Psoas muscle (tissue), 8 donors: ENCODE measurements around the gene CDK1. TPM values are rescaled to one million over a fixed set of nuclear protein-coding genes. Genes with fewer than 3 reads are reported as not detected.
A peak's percentile ranks its signal among the peaks of the same experiment; 100 is the strongest.

Experiments
- ATAC-seq, 4 donors: fragments of 200-7000 bp; cut with Tn5 transposase; one replicate each; pipeline ENCODE4 v1.9.1; 2020; ENCODE audit warnings: moderate library complexity in 3 of 4, mild to moderate bottlenecking in 2 of 4
- DNase-seq, 2 donors: peaks; one replicate each; pipeline ENCODE4 v3.0.0-alpha.2; 2020
- H3K27ac ChIP-seq: fragments of 200-600 bp; one replicate; pipeline ENCODE4 v1.8.0; 2022
- H3K27me3 ChIP-seq, 3 donors: fragments of 200-600 bp in 1 of 3; one replicate each; pipeline versions ENCODE4 v1.6.1 to v1.8.0; 2013 to 2022; ENCODE audit warnings: low read length in 2 of 3, mild to moderate bottlenecking in 2 of 3, moderate library complexity in 1 of 3; ENCODE audit not compliant: insufficient read depth in 3 of 3
- H3K36me3 ChIP-seq, 2 donors: fragments of 200-600 bp in 1 of 2; one replicate each; pipeline versions ENCODE4 v1.6.1 to v1.8.0; 2013 to 2022; ENCODE audit warnings: low read depth in 1 of 2, mild to moderate bottlenecking in 1 of 2, moderate library complexity in 1 of 2; ENCODE audit not compliant: insufficient read depth in 1 of 2
- H3K4me1 ChIP-seq: fragments of 200-600 bp; one replicate; pipeline ENCODE4 v1.8.0; 2022
- H3K4me3 ChIP-seq: fragments of 200-600 bp; one replicate; pipeline ENCODE4 v1.8.0; 2022; ENCODE audit warnings: mild to moderate bottlenecking
- H3K9me3 ChIP-seq: fragments of 200-600 bp; one replicate; pipeline ENCODE4 v1.8.0; 2022
- WGBS, 3 donors: extraction: QIAGEN DNeasy Blood & Tissue Kit; methylation state at CpG; one replicate each; pipeline versions ENCODE4 v1.1.6 to v1.1.7; 2013; 5-methylcytosine and 5-hydroxymethylcytosine counted together
- intact Hi-C, 2 donors: fragments of 100-400 bp; cut with DNase I; formaldehyde crosslinking; loops; one replicate each; pipeline versions ENCODE4 v1.11.0 to v1.14.2; 2022
- polyA plus RNA-seq, 3 donors: library from polyadenylated mRNA; stranded (reverse); fragments of 200-250 nt; gene quantifications; one replicate each; pipeline ENCODE4 v1.2.3, GENCODE V29; 2013
- total RNA-seq, 4 donors: library from RNA; stranded (reverse); fragmentation: NEBNext Ultra II Directional in 2 of 4; extraction: Animal tissue kit (Norgen Biotek cat#: 25700) in 2 of 4; gene quantifications; one replicate each; pipeline versions ENCODE4 v1.2.1 to v1.2.4, GENCODE V29; 2021 to 2023
- TF ChIP-seq, protein P1 (sequence below): fragments of 200-600 bp; IDR thresholded peaks from one replicate; pipeline ENCODE4 v1.8.0; 2022; ENCODE audit warnings: antibody characterized with exemption
- donor health status: healthy with polysubstance abuse.
- donor health status: DM: no; HTN: no; CAD: no; lungs with moderate emphysema.
- donor health status: Bipolar disorder and iron deficiency.
- donor health status: healthy.
- donor health status: DM: yes; HTN: yes; CAD: no.
- donor health status: DM: no; HTN: no; CAD: no.
- donor health status: DM: no; HTN: no; CAD: no.
- donor health status: DM: yes; HTN: yes; CAD: no.

CDK1 gene
- total and polyA plus RNA-seq, 7 donors = 0.44 to 1.5 (median 0.60) TPM

- peaks cover 3% of the 10 kb centered on the region for H3K4me1 ChIP-seq
- H3K27me3 ChIP-seq = peaks cover 0 to 41% (median 19%) of the 10 kb centered on the region in 3 donors
- no peaks in the 10 kb centered on the region for H3K36me3 ChIP-seq
- no peaks in the 10 kb centered on the region for H3K9me3 ChIP-seq
- ATAC-seq (peak; percentile 23 to 60 (median 50)), DNase-seq (peak; percentile 14 to 51)
- TF ChIP-seq, protein P1, sequence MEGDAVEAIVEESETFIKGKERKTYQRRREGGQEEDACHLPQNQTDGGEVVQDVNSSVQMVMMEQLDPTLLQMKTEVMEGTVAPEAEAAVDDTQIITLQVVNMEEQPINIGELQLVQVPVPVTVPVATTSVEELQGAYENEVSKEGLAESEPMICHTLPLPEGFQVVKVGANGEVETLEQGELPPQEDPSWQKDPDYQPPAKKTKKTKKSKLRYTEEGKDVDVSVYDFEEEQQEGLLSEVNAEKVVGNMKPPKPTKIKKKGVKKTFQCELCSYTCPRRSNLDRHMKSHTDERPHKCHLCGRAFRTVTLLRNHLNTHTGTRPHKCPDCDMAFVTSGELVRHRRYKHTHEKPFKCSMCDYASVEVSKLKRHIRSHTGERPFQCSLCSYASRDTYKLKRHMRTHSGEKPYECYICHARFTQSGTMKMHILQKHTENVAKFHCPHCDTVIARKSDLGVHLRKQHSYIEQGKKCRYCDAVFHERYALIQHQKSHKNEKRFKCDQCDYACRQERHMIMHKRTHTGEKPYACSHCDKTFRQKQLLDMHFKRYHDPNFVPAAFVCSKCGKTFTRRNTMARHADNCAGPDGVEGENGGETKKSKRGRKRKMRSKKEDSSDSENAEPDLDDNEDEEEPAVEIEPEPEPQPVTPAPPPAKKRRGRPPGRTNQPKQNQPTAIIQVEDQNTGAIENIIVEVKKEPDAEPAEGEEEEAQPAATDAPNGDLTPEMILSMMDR = peak; percentile 23
- H3K27ac ChIP-seq = no peak overlapping the region
- intact Hi-C loops = no loop called here
- peak overlapping the region; percentile 69 for H3K4me3 ChIP-seq
- 1% methylated on average over 32 to 60 of the region's 60 CpGs for WGBS, 3 donors
These were observed 45.3 kb upstream of the CDK1 start for GRCh38 chr10:60732807-60733516.

DNA sequence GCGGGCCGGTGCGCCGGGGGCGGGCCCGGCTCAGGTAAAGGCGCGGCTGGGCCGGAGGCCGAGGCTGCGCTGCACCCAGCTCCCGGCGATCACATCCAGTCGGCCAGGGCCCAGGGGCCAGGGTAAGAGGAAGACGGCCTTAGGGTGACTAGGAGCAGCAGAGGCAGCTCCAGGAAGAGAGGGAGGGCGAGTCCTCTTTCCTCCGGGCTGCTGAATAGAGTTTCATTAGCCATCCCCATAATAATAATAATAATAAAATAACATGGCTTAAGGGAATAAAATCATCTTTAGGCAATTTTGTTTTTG is 44.8 kb upstream of the CDK1 start:
- Histone ChIP-seq H3K4me1 (peaks cover 3% of the 10 kb centered on the region), H3K27me3 (peaks cover 0 to 41% (median 19%) of the 10 kb centered on the region in 3 donors), H3K4me3 (peak overlapping the region; percentile 69), H3K36me3 (no peaks in the 10 kb centered on the region), H3K27ac (no peak overlapping the region), H3K9me3 (no peaks in the 10 kb centered on the region)
- intact Hi-C loops = no loop called here
- TF ChIP-seq, protein P1 = no peak
- WGBS, 3 donors = 4 to 7% (median 6%) methylated on average over 12 to 17 of the region's 17 CpGs
- peak in 1 of 2 donors; percentile 42 for DNase-seq
- no peak for ATAC-seq

DNA sequence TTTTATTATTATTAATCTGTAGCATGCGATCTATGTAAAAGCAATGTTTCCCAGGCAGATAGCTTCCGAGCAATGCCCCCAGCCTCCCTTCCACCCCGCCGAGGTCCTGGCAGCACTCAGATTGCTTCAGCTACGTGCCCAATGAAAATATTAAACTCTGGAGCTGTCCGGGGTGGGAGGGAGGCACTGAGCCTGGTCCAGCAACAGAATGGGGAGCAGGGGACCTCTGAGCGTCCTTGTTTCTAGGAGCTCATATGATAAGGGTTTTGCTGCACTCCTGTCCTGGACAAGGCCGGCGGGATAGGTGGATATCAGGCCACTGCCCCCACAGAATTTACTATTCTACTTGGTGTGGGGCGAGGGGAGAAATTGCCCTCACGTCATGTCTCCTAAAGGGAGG is 44.5 kb upstream of the CDK1 start:
- DNase-seq (no peak), ATAC-seq (no peak)
- Histone ChIP-seq H3K27me3 (peaks cover 0 to 41% (median 19%) of the 10 kb centered on the region in 3 donors), H3K9me3 (no peaks in the 10 kb centered on the region), H3K4me3 (peak overlapping the region; percentile 69), H3K4me1 (peaks cover 3% of the 10 kb centered on the region), H3K27ac (no peak overlapping the region), H3K36me3 (no peaks in the 10 kb centered on the region)
- 76 to 82% (median 79%) methylated on average over 11 of the region's 11 CpGs for WGBS, 3 donors
- intact Hi-C loops = no loop called here
- TF ChIP-seq, protein P1 = no peak

GRCh38 chr10:60734226-60734625 is 44.1 kb upstream of the CDK1 start:
- Histone ChIP-seq H3K27me3 (peaks cover 0 to 41% (median 19%) of the 10 kb centered on the region in 3 donors), H3K27ac (no peak overlapping the region), H3K36me3 (no peaks in the 10 kb centered on the region), H3K4me3 (no peak overlapping the region), H3K9me3 (no peaks in the 10 kb centered on the region), H3K4me1 (peaks cover 3% of the 10 kb centered on the region)
- no peak for DNase-seq
- TF ChIP-seq, protein P1 = no peak
- ATAC-seq = no peak
- 90 to 98% (median 91%) methylated on average over 3 of the region's 3 CpGs for WGBS, 3 donors
- intact Hi-C loops = no loop called here

DNA sequence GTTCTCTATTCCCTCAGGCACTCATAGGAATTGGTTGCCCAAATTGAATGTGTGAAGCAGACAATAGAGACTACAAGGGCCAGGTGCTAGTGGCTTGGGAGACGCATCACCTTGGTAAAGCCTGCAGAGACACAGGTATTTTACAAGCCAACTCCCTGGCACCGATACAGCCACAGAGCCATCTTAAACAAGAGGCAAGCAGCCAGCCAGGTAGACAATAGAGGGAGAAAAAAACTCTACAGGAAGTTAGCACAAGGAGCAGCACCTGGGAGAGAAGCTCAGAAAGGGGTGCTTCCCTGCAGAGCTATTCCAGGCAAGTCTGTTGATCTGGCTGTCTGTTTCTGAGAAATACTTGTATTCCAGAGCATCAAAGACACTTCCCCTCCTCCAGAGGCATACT is 43.0 kb upstream of the CDK1 start:
- peaks cover 0 to 41% (median 19%) of the 10 kb centered on the region in 3 donors for H3K27me3 ChIP-seq

More for the DNA sequence above, 43.0 kb upstream of the CDK1 start:
- 60 to 77% (median 68%) methylated on average over 2 of the region's 2 CpGs for WGBS, 3 donors
- Histone ChIP-seq H3K4me1 (peaks cover 3% of the 10 kb centered on the region), H3K27ac (no peak overlapping the region), H3K4me3 (no peak overlapping the region), H3K36me3 (no peaks in the 10 kb centered on the region), H3K9me3 (no peaks in the 10 kb centered on the region)
- TF ChIP-seq, protein P1 = no peak
- intact Hi-C loops = no loop called here
- ATAC-seq = no peak
- no peak for DNase-seq
